Thyroid gland (tissue), 4 donors: ENCODE measurements around the gene APOC4. TPM values are rescaled to one million over a fixed set of nuclear protein-coding genes. Genes with fewer than 3 reads are reported as not detected.

ENCODE experiments used
- DNase-seq, 2 donors: peaks; one replicate each; pipeline ENCODE4 v3.0.0-alpha.2; 2019
- H3K27ac ChIP-seq, 3 donors: fragments of 200-600 bp; sonication (generic); 1 replicate in 2 of 3; 2 replicates in 1 of 3; pipeline ENCODE4 v1.5.1; 2016 to 2019; ENCODE audit warnings: mild to moderate bottlenecking in 1 of 3, moderate library complexity in 1 of 3
- H3K27me3 ChIP-seq: fragments of 200-600 bp; sonication (generic); one replicate; pipeline ENCODE4 v1.5.1; 2019
- H3K36me3 ChIP-seq, 2 donors: fragments of 200-600 bp; sonication (generic); one replicate each; pipeline ENCODE4 v1.5.1; 2016 to 2019
- H3K4me1 ChIP-seq, 2 donors: fragments of 200-600 bp; sonication (generic); one replicate each; pipeline ENCODE4 v1.5.1; 2017 to 2019
- H3K4me3 ChIP-seq, 3 donors: fragments of 200-600 bp; sonication (generic); replicated peaks in 1 of 3; 1 replicate in 2 of 3; 2 replicates in 1 of 3; pipeline ENCODE4 v1.5.1; 2016; ENCODE audit warnings: mild to moderate bottlenecking in 1 of 3
- H3K9me3 ChIP-seq: fragments of 200-600 bp; sonication (generic); one replicate; pipeline ENCODE4 v1.5.1; 2017
- POLR2A ChIP-seq, 2 donors: fragments of 450-650 bp; IDR thresholded peaks; one replicate each; pipeline ENCODE4 v1.6.1; 2017; ENCODE audit warnings: antibody characterized with exemption in 2 of 2, mild to moderate bottlenecking in 2 of 2, moderate library complexity in 1 of 2
- WGBS, 2 donors: methylation state at CpG; one replicate each; pipeline ENCODE4 v1.1.5; 2017; 5-methylcytosine and 5-hydroxymethylcytosine counted together
- intact Hi-C: fragments of 100-400 bp; cut with DNase I; formaldehyde crosslinking; loops from one replicate; pipeline ENCODE4 v1.15.1; 2023
- total RNA-seq, 4 donors: library from RNA; depleted of rRNA; stranded (reverse); fragments of >200 nt; gene quantifications; one replicate each; pipeline ENCODE4 v1.2.3, GENCODE V29; 2016
- TF ChIP-seq, protein P1 (sequence below), 6 experiments: fragments of 200-600 bp in 3 of 6; fragments of 450-650 bp in 3 of 6; sonication (generic) in 3 of 6; IDR thresholded peaks; one replicate each; pipeline ENCODE4 v1.5.1; 2016 to 2019; ENCODE audit warnings: antibody characterized with exemption in 6 of 6, mild to moderate bottlenecking in 2 of 6, inconsistent platforms in 1 of 6, moderate library complexity in 1 of 6

APOC4 gene
- total RNA-seq, 4 donors from 2014 or later = not detected

DNA sequence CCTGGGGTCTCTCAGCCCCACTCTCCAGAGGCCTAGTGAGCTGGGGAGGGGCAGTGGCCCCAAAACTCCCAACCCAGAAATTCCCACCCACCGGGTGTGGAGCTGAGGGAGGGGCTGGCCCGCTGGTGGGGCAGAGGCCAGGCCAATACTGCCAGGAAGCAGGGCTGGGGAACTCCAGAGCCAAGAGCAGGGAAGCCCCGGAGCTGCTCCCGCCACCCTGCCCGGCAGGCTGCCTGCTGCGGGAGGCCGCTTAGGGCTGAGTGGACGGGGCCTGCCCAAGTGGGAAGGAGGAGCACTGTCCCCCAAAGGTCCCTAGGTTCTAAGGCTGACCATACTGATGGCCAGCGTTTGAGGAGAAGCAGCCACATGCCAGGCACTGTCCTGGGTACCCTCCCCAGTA lies 46.2 kb downstream of the APOC4 start:
- Histone ChIP-seq H3K27me3 (no peaks in the 10 kb centered on the region), H3K9me3 (no peaks in the 10 kb centered on the region), H3K4me1 (no peaks in the 10 kb centered on the region), H3K27ac (no peak overlapping the region), H3K36me3 (peaks cover 42 to 45% of the 10 kb centered on the region in 2 donors), H3K4me3 (no peak overlapping the region)
- whole genome bisulfite sequencing, 2 donors = 100% methylated on average over 1 of the region's 9 CpGs; no CpG with 5 or more reads in 1 of the 2 donors
- TF ChIP-seq POLR2A (IDR thresholded peaks at IDR 0.05) = no peak
- TF ChIP-seq, protein P1, sequence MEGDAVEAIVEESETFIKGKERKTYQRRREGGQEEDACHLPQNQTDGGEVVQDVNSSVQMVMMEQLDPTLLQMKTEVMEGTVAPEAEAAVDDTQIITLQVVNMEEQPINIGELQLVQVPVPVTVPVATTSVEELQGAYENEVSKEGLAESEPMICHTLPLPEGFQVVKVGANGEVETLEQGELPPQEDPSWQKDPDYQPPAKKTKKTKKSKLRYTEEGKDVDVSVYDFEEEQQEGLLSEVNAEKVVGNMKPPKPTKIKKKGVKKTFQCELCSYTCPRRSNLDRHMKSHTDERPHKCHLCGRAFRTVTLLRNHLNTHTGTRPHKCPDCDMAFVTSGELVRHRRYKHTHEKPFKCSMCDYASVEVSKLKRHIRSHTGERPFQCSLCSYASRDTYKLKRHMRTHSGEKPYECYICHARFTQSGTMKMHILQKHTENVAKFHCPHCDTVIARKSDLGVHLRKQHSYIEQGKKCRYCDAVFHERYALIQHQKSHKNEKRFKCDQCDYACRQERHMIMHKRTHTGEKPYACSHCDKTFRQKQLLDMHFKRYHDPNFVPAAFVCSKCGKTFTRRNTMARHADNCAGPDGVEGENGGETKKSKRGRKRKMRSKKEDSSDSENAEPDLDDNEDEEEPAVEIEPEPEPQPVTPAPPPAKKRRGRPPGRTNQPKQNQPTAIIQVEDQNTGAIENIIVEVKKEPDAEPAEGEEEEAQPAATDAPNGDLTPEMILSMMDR (IDR thresholded peaks at IDR 0.05) = no peak
- intact Hi-C loops = no loop called here
- no peak for DNase-seq

DNA sequence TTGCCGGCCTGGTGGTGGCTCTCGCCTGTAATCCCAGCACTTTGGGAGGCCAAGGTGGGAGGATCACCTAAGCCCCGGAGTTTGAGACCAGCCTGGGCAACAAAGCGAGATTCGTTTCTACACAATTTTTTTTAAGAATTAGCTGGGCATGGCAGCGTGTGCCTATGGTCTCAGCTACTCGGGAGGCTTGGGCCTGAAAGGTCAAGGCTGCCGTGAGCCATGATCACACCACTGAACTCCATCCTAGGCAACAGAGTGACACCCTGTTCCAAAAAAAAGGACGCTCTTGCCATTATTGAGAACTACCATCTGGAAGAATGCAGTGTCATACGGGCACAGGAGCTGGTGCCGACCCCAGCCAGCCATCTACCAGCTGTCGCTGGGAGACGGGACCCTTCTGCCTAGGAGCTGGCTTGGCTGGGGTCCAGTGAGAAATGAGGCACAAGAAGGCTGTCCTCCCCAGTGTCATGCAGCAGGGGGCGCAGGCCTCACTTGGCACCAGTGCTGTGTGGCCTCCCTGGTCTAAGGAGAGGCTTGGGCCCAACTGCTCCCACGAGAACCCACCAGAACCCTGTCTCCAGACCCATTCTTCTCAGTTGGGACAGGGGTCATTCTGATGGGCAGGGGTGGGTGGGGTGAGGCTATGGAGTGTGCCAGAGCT lies 47.0 kb downstream of the APOC4 start:
- WGBS, 2 donors = 85 to 90% methylated on average over 13 to 14 of the region's 15 CpGs
- peaks cover 42 to 45% of the 10 kb centered on the region in 2 donors for H3K36me3 ChIP-seq
- peak; percentile 45 to 57 for DNase-seq
- TF ChIP-seq, protein P1 (IDR thresholded peaks at IDR 0.05) = peak in 4 of 6 experiments; percentile 11 to 46 (median 36)
- no peak for TF ChIP-seq POLR2A (IDR thresholded peaks at IDR 0.05)
- H3K27ac ChIP-seq = no peak overlapping the region
- H3K4me1 ChIP-seq = no peaks in the 10 kb centered on the region
- no peaks in the 10 kb centered on the region for H3K27me3 ChIP-seq
- intact Hi-C loops = no loop called here
- H3K4me3 ChIP-seq = no peak overlapping the region
- H3K9me3 ChIP-seq = no peaks in the 10 kb centered on the region

DNA sequence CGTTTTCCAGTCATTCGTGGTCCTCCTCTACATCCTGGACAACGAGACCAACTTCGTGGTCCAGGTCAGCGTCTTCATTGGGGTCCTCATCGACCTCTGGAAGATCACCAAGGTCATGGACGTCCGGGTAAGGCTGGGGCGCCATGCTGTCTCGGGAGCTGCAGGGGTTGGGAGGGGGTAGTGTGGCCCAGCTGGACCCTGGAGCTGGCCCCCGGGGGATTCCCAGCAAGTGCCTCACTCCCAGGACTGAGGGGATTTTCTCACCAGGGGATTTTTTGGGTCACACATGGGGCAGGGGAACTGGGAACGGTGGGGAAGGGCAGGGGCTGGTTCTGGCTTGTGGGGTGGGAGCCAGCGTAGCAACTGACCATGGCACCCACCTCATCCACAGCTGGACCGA lies 48.4 kb downstream of the APOC4 start:
- H3K27me3 ChIP-seq = no peaks in the 10 kb centered on the region
- TF ChIP-seq POLR2A (IDR thresholded peaks at IDR 0.05) = no peak
- TF ChIP-seq, protein P1 (IDR thresholded peaks at IDR 0.05) = no peak
- no peak overlapping the region for H3K4me3 ChIP-seq
- DNase-seq = no peak
- no peaks in the 10 kb centered on the region for H3K9me3 ChIP-seq
- peaks cover 32 to 37% of the 10 kb centered on the region in 2 donors for H3K36me3 ChIP-seq
- intact Hi-C loops = no loop called here
- H3K27ac ChIP-seq = no peak overlapping the region
- 90 to 93% methylated on average over 13 to 14 of the region's 14 CpGs for WGBS, 2 donors
- H3K4me1 ChIP-seq = no peaks in the 10 kb centered on the region

DNA sequence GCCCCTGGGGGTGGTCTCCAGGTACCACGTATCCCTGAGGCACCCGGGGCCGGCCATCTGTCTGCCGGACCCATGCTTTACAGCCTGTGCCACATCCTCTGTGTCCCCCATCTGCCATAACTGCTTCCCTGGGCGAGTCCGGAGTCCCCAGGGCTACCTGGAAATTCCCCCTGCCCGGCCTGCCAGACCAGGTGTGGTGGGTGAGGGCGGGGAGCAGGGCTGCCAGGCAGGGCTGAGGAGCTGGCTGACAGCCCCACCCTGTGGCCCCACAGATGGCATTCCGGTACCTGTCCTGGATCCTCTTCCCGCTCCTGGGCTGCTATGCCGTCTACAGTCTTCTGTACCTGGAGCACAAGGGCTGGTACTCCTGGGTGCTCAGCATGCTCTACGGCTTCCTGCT lies 48.9 kb downstream of the APOC4 start:
- Histone ChIP-seq H3K36me3 (peaks cover 32 to 33% of the 10 kb centered on the region in 2 donors), H3K27ac (no peak overlapping the region), H3K4me1 (no peaks in the 10 kb centered on the region), H3K27me3 (no peaks in the 10 kb centered on the region), H3K9me3 (no peaks in the 10 kb centered on the region), H3K4me3 (no peak overlapping the region)
- DNase-seq = no peak
- 98 to 100% methylated on average over 2 to 12 of the region's 12 CpGs for WGBS, 2 donors
- no peak for TF ChIP-seq POLR2A (IDR thresholded peaks at IDR 0.05)
- TF ChIP-seq, protein P1 (IDR thresholded peaks at IDR 0.05) = no peak
- intact Hi-C loops = no loop called here

DNA sequence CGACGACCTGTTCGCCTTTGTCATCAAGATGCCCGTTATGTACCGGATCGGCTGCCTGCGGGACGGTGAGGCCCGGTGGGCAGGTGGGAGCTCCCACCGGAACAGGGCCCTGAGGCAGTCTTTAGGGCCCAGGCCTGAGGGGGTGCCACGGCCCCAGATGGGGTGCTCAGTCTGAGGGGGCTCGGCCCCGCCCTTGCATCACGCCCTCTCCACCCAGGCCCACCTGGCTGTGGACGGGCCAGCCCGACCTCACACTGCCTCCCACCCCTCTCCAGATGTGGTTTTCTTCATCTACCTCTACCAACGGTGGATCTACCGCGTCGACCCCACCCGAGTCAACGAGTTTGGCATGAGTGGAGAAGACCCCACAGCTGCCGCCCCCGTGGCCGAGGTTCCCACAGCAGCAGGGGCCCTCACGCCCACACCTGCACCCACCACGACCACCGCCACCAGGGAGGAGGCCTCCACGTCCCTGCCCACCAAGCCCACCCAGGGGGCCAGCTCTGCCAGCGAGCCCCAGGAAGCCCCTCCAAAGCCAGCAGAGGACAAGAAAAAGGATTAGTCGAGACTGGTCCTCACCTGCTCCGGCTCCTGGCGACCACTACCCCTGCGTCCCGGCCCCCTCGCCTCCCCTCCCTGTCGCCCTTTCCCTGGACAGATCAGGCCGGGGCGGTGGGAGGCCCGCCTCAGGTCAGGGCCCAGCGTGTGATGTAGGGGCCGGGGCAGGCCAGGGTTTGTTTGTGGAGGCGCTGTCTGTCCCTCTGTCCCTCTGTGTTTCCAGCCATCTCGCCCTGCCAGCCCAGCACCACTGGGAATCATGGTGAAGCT lies 50.5 kb downstream of the APOC4 start:
- peaks cover 20 to 25% of the 10 kb centered on the region in 2 donors for H3K36me3 ChIP-seq
- TF ChIP-seq POLR2A (IDR thresholded peaks at IDR 0.05) = no peak
- TF ChIP-seq, protein P1 (IDR thresholded peaks at IDR 0.05) = no peak
- no peak overlapping the region for H3K27ac ChIP-seq
- H3K9me3 ChIP-seq = no peaks in the 10 kb centered on the region
- intact Hi-C loops = no loop called here
- DNase-seq = no peak
- no peaks in the 10 kb centered on the region for H3K27me3 ChIP-seq
- H3K4me3 ChIP-seq = no peak overlapping the region
- no peaks in the 10 kb centered on the region for H3K4me1 ChIP-seq
- WGBS, 2 donors = 92 to 93% methylated on average over 23 to 43 of the region's 44 CpGs
